ENCODE data around the gene NUCB2.

DNA sequence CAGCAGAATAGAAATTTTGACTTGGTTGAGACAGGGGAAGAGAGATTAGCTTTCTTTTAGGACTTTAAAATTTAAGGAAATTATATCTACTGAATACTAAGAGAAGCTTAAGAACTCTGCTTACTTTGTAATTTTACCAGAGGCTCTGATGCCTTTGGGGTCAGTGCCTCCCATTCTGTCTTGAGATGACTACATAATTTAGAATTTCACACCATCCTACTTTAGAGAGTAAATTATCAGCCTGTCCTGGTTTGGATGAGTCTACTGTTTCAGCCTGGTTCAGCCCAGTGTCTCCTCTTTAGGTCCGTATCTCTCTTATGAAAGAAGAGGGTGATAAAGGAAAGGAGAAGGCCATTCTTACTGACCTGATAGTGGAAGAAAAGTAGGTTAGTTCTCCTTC is 9.8 kb downstream of the NUCB2 start:
- TF ChIP-seq EP300 (IDR thresholded peaks at IDR 0.05; ENCODE audit: borderline replicate concordance in 1 of 2, low read depth in 2 of 2, low read length in 2 of 2) (no peak), BACH1 (IDR thresholded peaks at IDR 0.05; ENCODE audit: low read length) (no peak), POLR2A (IDR thresholded peaks at IDR 0.05; ENCODE audit: control extremely low read depth in 1 of 2, low read depth in 2 of 2, low read length in 2 of 2) (no peak), NRF1 (IDR thresholded peaks at IDR 0.05; ENCODE audit: low read depth, low read length) (no peak)
- TF ChIP-seq, protein P1, sequence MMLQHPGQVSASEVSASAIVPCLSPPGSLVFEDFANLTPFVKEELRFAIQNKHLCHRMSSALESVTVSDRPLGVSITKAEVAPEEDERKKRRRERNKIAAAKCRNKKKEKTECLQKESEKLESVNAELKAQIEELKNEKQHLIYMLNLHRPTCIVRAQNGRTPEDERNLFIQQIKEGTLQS (IDR thresholded peaks at IDR 0.05; ENCODE audit: insufficient read depth, low read depth, low read length) = no peak

All from H1 (cell line).